ENCODE data around the gene ZNF814.
"Not testable (repeated sequence)": the region's sequence is repeated elsewhere in the genome, so short reads cannot be mapped to it uniquely, and the experiment has no call there.

The ZNF814 gene

DNA sequence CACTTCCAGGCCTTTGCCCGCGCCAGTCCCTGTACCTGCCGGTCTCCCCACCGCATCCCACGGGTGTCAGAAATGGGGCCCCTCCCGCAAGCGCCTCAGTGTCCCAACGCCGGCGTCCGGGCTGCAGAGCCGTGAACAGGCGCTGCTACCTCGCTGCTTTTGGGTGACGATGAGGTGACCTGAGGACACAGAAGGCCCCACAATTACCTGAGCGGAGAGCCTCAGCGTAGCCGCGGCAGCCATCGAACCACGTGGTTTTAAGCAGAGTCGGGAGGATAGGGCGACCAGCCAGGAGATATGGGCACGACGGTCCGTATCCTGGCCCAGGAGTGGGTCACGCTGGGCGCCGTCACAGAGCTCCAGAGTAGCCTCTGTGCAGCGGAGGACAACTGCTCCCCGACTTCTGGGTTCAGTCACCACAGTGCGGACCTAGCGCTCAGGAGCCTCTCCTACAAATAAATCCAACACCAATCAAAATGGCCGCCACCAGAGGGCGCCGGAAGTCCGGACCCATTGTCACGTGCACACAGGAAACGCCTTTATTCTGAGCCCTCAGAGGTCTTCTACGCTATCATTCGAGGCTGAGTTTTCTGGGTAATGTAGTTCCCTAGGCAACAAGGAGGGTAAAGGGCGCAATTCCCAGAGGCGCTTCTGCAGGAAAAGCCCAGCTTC is at the start of gene ZNF814:
Gene ZNF814 (minus strand): TSS at position 478 of the 672 bp plus-strand sequence. CDS start 235 bp downstream, at position 243.
- peak; percentile 49 to 69 (median 66) for DNase-seq (ENCODE audit: low read depth in 4 of 4, low spot score in 1 of 4)

DNA sequence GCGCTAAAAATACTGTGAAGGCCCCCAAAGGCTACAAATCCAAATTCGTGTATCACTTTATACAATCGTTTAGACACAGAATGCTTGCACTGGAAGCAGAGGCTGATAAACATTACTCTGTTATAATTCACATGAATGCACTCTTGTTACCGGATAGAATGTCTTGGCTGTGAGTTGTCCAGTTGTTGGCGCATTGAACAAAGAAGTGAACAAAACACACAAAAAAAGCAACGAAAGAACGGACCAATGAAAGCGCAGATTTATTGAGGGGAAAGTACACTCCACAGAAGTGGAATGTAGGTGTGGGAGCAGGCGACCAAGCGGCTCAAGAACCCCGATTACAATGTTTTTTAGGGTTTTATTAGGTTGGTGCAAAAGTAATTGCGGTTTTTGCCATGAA is 46.9 kb upstream of the ZNF814 start:
- no peak for DNase-seq (ENCODE audit: low read depth in 4 of 4, low spot score in 1 of 4)

- peak in 1 of 4 experiments; percentile 8 for DNase-seq (ENCODE audit: low read depth in 4 of 4, low spot score in 1 of 4)
These were observed 46.2 kb upstream of the ZNF814 start, which contains the start of gene ZNF418 for GRCh38 chr19:57934820-57935665. Gene ZNF418, minus strand, starts transcription at chr19:57935402. Its CDS starts 1,580 bp downstream, at chr19:57933822.

DNA sequence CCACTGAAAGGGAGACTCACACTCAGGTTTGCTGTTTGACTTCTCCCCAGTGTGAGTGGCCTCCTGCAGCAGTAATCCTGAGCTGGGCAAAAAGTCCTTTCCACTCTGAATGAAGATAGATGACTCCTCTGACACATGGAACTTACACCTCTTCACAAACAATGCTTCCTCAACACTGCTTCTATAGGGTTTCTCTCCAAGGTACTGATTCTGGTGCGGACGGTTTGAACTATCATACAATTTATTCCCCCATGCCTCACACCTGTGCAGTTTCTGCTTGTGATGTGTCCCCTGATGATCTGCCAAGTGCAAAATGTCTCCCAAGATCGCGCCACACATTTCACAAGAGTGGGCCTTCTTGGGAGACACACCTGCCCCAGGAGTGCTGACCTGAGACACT is 38.8 kb upstream of the ZNF814 start:
- no peak for DNase-seq (ENCODE audit: low read depth in 4 of 4, low spot score in 1 of 4)

DNA sequence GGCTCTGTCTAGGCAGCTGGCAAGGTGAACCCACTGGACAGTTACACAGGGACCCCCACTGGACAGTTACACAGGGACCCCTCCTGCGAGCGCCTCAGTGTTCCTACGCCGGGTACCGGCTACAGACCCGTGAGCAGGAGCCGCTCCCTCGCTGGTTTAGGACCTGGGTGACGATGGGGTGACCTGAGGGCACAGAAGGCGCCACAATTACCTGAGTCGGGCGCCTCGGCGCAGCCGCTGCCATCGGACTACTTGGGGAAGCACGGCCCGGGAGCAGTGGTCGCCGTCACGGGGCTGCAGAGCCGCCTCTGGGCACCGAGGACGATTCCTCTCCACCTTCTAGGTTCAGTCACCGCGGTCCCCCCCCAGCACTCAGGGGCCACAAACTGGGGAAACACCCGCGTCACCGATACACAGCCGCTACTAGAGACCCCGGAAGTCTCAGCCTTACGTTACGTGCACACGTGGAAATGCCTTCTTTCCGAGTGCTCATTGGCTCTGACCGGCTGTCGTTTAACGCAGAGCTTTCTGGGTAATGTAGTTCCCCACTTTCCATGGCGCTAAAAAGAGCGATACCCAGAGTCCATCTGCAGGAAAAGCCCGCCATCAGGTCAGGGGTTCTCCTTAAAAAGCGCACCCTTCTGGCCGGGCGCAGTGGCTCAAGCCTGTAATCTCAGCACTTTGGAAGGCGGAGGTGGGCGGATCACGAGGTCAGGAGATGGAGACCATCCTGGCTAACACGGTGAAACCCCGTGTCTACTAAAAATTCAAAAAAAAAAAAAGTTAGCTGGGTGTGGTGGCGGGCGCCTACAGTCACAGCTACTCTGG is 27.5 kb upstream of the ZNF814 start, which contains the start of gene ZNF417:
Gene ZNF417 (minus strand): TSS at position 425 of the 828 bp plus-strand sequence. CDS start 181 bp downstream, at position 244.
- peak; percentile 45 to 70 (median 58) for DNase-seq (ENCODE audit: low read depth in 4 of 4, low spot score in 1 of 4)

- no peak for DNase-seq (ENCODE audit: low read depth in 4 of 4, low spot score in 1 of 4)
These were observed 25.7 kb upstream of the ZNF814 start for GRCh38 chr19:57914531-57914930.

DNA sequence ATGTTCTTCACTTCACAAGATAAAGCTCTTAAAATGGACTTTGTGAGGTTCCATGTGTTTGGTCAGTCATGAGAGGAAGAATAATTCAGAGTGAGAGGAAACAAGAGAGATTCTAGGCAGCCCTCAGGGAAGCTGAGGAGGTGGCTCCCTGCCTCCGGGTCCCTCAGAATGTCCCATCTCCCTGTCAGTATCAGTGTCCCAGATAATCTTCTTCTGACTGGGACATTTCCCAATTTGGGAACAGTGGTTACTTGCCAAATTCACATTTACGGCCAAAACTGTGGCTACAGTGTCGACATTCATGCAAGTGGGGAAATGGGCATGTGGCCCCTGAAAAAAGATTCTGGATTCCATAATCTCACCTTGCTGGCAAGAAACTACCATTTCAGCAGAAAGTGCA is 18.6 kb upstream of the ZNF814 start:
- no peak for DNase-seq (ENCODE audit: low read depth in 4 of 4, low spot score in 1 of 4)

DNA sequence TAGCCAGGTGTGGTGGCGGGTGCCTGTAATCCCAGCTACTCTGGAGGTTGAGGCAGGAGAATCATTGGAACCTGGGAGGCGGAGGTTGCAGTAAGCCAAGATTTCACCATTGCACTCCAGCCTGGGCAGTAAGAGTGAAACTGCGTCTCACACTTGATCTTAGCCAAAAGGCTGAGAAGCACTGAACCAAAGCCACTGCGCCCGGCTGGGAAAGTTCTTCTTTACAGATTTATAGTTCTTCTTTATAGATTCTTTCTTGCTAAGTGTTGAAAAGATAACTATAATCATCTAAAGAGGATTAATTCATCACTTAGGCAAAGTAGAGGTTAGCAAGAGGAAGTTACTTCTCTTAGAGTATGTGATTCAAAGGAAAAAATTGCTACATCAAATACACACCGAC is 16.4 kb upstream of the ZNF814 start:
- no peak for DNase-seq (ENCODE audit: low read depth in 4 of 4, low spot score in 1 of 4)

DNA sequence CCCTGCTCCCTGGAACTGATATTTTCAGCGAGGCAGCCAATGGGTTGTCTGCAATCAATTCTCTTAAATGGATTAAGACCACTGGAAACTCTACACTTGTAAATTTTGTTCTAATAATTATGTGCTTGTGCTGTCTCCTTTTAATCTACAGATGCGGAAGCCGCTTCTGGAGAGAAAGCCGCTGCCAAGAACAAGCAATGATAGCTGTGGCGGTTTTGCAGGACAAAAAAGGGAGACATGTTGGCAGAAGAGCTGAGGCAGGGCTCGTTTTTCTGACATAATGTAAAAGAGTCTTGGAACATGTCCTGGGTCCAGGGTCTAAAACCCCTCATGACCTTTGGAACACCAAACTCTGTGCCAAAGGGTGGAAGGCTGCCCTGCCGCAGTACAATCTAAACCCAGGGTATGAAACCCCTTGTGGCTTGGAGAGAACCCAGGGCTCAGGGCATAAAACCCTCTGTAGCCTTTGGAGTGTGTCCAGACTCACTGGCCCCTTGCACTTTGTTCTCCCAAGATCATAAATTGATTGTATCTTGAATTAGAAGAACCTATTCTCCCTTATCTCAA is 14.9 kb upstream of the ZNF814 start:
- DNase-seq (ENCODE audit: low read depth in 4 of 4, low spot score in 1 of 4), result no peak

DNA sequence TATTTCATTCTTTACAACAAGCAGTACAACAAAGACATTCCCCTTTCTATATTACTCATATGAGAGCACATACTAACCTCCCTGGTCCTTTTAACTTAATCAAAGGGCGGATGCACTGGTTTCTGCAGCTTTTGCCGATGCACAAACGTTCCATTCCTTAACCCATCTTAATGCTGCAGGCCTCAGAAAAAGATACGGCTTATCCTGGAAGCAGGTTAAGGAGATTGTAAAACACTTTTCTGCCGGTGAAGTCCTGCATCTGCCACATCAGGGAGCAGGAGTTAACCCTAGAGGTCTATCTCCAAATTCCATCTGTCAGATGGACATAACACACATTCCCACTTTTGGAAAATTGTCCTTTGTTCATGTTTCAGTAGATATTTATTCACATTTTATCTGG is 11.5 kb upstream of the ZNF814 start:
- DNase-seq (ENCODE audit: low read depth in 4 of 4, low spot score in 1 of 4), result no peak

DNA sequence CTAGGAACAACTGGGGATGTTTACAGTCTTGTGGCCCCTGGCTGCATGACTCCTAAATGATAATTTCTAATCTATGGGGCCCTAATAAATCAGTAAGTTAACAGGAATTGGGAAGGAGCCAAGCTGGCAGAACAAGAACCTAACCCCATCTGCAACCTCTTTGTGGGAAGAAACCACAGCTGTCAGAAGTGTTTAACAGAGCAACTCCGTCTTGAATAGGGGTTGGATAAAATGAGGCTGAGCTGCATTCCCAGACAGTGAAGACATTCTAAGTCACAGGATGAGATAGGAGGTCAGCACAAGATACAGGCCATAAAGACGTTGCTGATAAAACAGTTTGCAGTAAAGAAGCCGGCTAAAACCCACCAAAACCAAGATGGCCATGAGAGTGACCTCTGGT is 1.9 kb upstream of the ZNF814 start:
- not testable (repeated sequence) for DNase-seq (ENCODE audit: low read depth in 4 of 4, low spot score in 1 of 4)

GRCh38 chr19:57888107-57888559 is 704 bp downstream of the ZNF814 start:
- no peak for DNase-seq (ENCODE audit: low read depth in 4 of 4, low spot score in 1 of 4)

GRCh38 chr19:57887195-57887941 is 1.5 kb downstream of the ZNF814 start:
- no peak for DNase-seq (ENCODE audit: low read depth in 4 of 4, low spot score in 1 of 4)

- DNase-seq (ENCODE audit: low read depth in 4 of 4, low spot score in 1 of 4), result no peak
These were observed 2.8 kb downstream of the ZNF814 start for GRCh38 chr19:57886046-57886445.

GRCh38 chr19:57873883-57874799 is 14.7 kb downstream of the ZNF814 start:
- DNase-seq (ENCODE audit: low read depth in 4 of 4, low spot score in 1 of 4), result not testable (repeated sequence)

DNA sequence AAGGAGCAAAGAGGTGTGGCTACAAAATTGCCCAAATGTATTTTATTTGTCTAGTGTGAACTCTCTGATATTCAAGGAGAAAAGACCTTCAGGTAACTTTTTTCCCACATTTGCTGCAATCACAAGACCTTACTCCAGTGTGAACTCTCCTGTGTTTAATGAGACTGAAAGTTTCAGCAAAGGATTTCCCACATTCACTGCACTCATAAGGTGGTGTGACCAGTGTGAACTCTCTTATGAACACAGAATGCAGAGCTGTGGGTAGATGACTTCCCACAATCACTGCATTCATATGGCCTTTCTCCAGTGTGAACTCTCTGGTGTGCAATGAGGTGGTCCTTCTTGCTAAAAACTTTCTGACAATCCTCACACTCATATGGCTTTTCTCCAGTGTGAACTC is 16.4 kb downstream of the ZNF814 start:
- no peak for DNase-seq (ENCODE audit: low read depth in 4 of 4, low spot score in 1 of 4)

DNA sequence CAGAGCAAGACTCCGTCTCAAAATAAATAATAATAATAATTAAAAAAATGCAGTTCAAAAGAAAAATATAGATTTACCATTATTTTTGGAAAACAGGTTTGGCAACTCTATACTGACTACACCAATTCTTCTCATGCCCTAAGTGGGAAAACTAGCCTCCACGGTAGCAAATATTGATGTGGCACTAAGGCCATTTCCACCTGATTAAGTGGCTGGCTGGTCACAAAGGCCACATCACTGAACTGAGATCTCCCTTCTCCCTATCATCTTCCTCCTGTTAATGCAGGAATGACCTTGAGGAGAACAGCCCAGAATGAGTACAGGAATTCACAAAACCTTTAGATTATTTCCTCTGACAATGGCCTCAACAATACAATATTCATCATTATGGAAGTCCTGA is 18.6 kb downstream of the ZNF814 start:
- no peak for DNase-seq (ENCODE audit: low read depth in 4 of 4, low spot score in 1 of 4)

- DNase-seq (ENCODE audit: low read depth in 4 of 4, low spot score in 1 of 4), result not testable (repeated sequence)
These were observed 19.2 kb downstream of the ZNF814 start for GRCh38 chr19:57869655-57870054.

DNA sequence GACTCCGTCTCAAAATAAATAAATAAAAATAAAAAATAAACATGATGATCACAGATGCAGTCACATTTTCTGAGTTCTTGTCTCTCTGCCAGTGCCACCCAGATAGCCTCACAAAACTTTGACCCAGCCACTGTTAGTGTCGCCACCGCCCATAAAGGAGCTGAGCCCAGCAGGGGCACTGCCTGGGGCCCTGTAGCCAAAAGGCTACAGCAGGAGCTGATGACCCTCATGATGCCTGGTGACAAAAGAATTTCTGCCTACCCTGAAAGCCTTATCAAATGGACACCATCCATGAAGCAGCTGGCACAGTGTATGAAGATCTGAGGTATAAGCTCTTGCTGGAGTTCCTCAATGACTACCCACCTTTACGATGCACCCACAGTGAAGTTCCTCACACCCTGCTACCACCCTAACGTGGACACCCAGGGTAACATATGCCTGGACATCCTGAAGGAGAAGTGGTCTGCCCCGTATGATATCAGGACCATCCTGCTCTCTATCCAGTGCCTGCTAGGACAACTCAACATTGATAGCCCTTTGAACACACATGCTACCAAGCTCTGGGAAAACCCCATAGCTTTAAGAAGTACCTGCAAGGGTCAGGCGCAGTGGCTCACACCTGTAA is 20.9 kb downstream of the ZNF814 start:
- DNase-seq (ENCODE audit: low read depth in 4 of 4, low spot score in 1 of 4), result no peak
